K562 (cell line): ENCODE results near the gene PLA2G7. TPM values are rescaled to one million over a fixed set of nuclear protein-coding genes. Genes with fewer than 3 reads are reported as not detected.

Experiments used
- ATAC-seq: fragments of 200-7000 bp; cut with Tn5 transposase; 3 replicates; pipeline ENCODE4 v1.9.1; 2020; ENCODE audit warnings: moderate library complexity
- BruUV-seq: library from RNA; stranded (reverse); fragments of 400-500 nt; replicated peaks from 2 replicates; lab custom pipeline; 2021; lab: Mats Ljungman, UMichigan
- CTCF ChIA-PET: fragments of 300-600 bp; formaldehyde crosslinking; extraction: SDS; loops from one replicate; lab custom pipeline; 2021; ENCODE audit warnings: low intra/inter-chr PET ratio; lab: Yijun Ruan, JAX
- POLR2A ChIA-PET: fragments of 300-600, 350-650 bp; sonication (Branson Sonifier 250); formaldehyde crosslinking; extraction: SDS; loops from one replicate; lab custom pipeline; 2021; ENCODE audit warnings: antibody characterized with exemption, inconsistent platforms; lab: Yijun Ruan, JAX
- DNase-seq, 4 experiments: peaks; one replicate each; pipeline versions ENCODE4 v3.0.0 to v3.0.0-alpha.2; 2011 to 2018; ENCODE audit warnings: low spot score in 3 of 4, mixed read lengths in 3 of 4; ENCODE audit errors: extremely low read depth in 1 of 4
- FAIRE-seq: peaks from 2 replicates; lab custom pipeline; 2011; peaks lifted over from hg19 to GRCh38; lab: Jason Lieb, UNC
- H2AFZ ChIP-seq: 2 replicates; pipeline ENCODE4 v1.6.0; 2011; ENCODE audit warnings: low read depth, low read length, control low read depth, inconsistent platforms
- H3K27ac ChIP-seq: fragments of 200-600 bp; 3 replicates; pipeline ENCODE4 v1.8.0; 2011; ENCODE audit warnings: low read depth, mild to moderate bottlenecking, control low read depth, inconsistent platforms, low read length, moderate library complexity, mixed read lengths; ENCODE audit errors: extremely low read depth
- H3K27me3 ChIP-seq, 2 experiments: fragments of 300-600 bp in 1 of 2; 2 replicates in 1 of 2; 3 replicates in 1 of 2; pipeline versions ENCODE4 v1.6.0 to v1.8.0; 2011; ENCODE audit warnings: inconsistent platforms in 2 of 2, low read length in 2 of 2, mild to moderate bottlenecking in 1 of 2, mixed read lengths in 1 of 2, moderate library complexity in 1 of 2; ENCODE audit not compliant: control insufficient read depth in 2 of 2, insufficient read depth in 2 of 2
- H3K36me3 ChIP-seq: fragments of 300-600 bp; 3 replicates; pipeline ENCODE4 v1.8.0; 2011; ENCODE audit warnings: mild to moderate bottlenecking, low read length, inconsistent platforms; ENCODE audit not compliant: control insufficient read depth, insufficient read depth
- H3K4me1 ChIP-seq, 2 experiments: fragments of 200-600 bp in 1 of 2; replicated peaks in 1 of 2; 2 replicates in 1 of 2; 3 replicates in 1 of 2; pipeline versions ENCODE4 v1.5.1 to v1.8.0; 2011; ENCODE audit warnings: inconsistent platforms in 2 of 2, low read length in 2 of 2, mild to moderate bottlenecking in 1 of 2, mixed read lengths in 1 of 2, moderate library complexity in 1 of 2; ENCODE audit not compliant: control insufficient read depth in 2 of 2, insufficient read depth in 2 of 2
- H3K4me2 ChIP-seq: 2 replicates; pipeline ENCODE4 v1.6.1; 2011; ENCODE audit warnings: low read length, control low read depth, inconsistent platforms, mixed read lengths; ENCODE audit not compliant: insufficient read depth
- H3K4me3 ChIP-seq: fragments of 200-600 bp; sonication (generic), shearing (Covaris generic); 2 replicates; pipeline ENCODE4 v1.5.1; 2016; ENCODE audit warnings: control low read depth, inconsistent platforms
- H3K79me2 ChIP-seq: fragments of 200-600 bp; 3 replicates; pipeline ENCODE4 v1.8.0; 2011; ENCODE audit warnings: low read length, inconsistent platforms; ENCODE audit not compliant: control insufficient read depth, insufficient read depth
- H3K9ac ChIP-seq, 2 experiments: 2 replicates each; pipeline versions ENCODE4 v1.6.0 to v1.6.1; 2011; ENCODE audit warnings: low read depth in 2 of 2, low read length in 2 of 2, control low read depth in 1 of 2, inconsistent platforms in 1 of 2, mild to moderate bottlenecking in 1 of 2, mixed read lengths in 1 of 2; ENCODE audit not compliant: insufficient read depth in 1 of 2
- H3K9me1 ChIP-seq: one replicate; pipeline ENCODE4 v1.6.0; 2011; ENCODE audit warnings: inconsistent platforms, mild to moderate bottlenecking, low read length, moderate library complexity; ENCODE audit not compliant: control insufficient read depth, insufficient read depth
- H3K9me3 ChIP-seq: replicated peaks from 2 replicates; pipeline ENCODE4 v1.5.1; 2011; ENCODE audit warnings: low read depth, low read length, inconsistent platforms; ENCODE audit not compliant: control insufficient read depth, insufficient read depth
- H4K20me1 ChIP-seq: replicated peaks from 2 replicates; pipeline ENCODE4 v1.6.1; 2011; ENCODE audit warnings: low read length, inconsistent platforms, mixed read lengths; ENCODE audit not compliant: control insufficient read depth, insufficient read depth
- BCLAF1 ChIP-seq, 2 experiments: fragments of 450-650 bp in 1 of 2; IDR thresholded peaks; 2 replicates each; pipeline ENCODE4 v1.6.1; 2011 to 2017; ENCODE audit warnings: low read depth in 2 of 2, antibody characterized with exemption in 1 of 2, borderline replicate concordance in 1 of 2, low read length in 1 of 2, mild to moderate bottlenecking in 1 of 2, mixed read lengths in 1 of 2; ENCODE audit not compliant: control insufficient read depth in 1 of 2
- FOXJ2 ChIP-seq: fragments of 200-800 bp; sonication (Bioruptor generic); IDR thresholded peaks from 2 replicates; pipeline ENCODE4 v1.6.1; 2016; ENCODE audit warnings: missing genetic modification characterization, missing compliant biosample characterization
- FOXP1 ChIP-seq: sonication (generic); formaldehyde crosslinking; IDR thresholded peaks from 2 replicates; pipeline ENCODE4 v1.8.0; 2022; ENCODE audit warnings: mild to moderate bottlenecking, missing genetic modification reagents
- HDAC6 ChIP-seq: IDR thresholded peaks from 2 replicates; pipeline ENCODE4 v1.6.1; 2012; ENCODE audit warnings: low read depth, mild to moderate bottlenecking, control low read depth, inconsistent platforms, low read length, moderate library complexity
- L3MBTL2 ChIP-seq: fragments of 450-650 bp; IDR thresholded peaks from 2 replicates; pipeline ENCODE4 v1.6.1; 2016; ENCODE audit warnings: mild to moderate bottlenecking, moderate library complexity
- NR3C1 ChIP-seq: sonication (generic); formaldehyde crosslinking; IDR thresholded peaks from 2 replicates; pipeline ENCODE4 v1.8.1; 2022; ENCODE audit warnings: missing genetic modification reagents
- POU5F1 ChIP-seq: fragments of 150-350 bp; IDR thresholded peaks from 2 replicates; pipeline ENCODE4 v1.6.1; 2014; ENCODE audit warnings: borderline replicate concordance, low read length, low read depth, mild to moderate bottlenecking; ENCODE audit not compliant: partially characterized antibody
- PURB ChIP-seq: sonication (generic); formaldehyde crosslinking; IDR thresholded peaks from 2 replicates; pipeline ENCODE4 v1.9.0; 2021; ENCODE audit warnings: low read depth, mild to moderate bottlenecking, missing genetic modification reagents
- SRSF3 ChIP-seq: fragments of 200-400 bp; formaldehyde crosslinking; IDR thresholded peaks from 2 replicates; pipeline ENCODE4 v1.6.1; 2016; ENCODE audit warnings: mild to moderate bottlenecking, low read length, moderate library complexity; ENCODE audit not compliant: insufficient read depth
- TAF15 ChIP-seq: fragments of 200-400 bp; formaldehyde crosslinking; IDR thresholded peaks from 2 replicates; pipeline ENCODE4 v1.6.1; 2017; ENCODE audit warnings: mild to moderate bottlenecking, low read depth, low read length, moderate library complexity
- TEAD4 ChIP-seq, 2 experiments: sonication (generic) in 1 of 2; formaldehyde crosslinking in 1 of 2; IDR thresholded peaks; 2 replicates each; pipeline versions ENCODE4 v1.6.1 to v1.8.0; 2012 to 2022; ENCODE audit warnings: borderline replicate concordance in 1 of 2, inconsistent platforms in 1 of 2, low read length in 1 of 2, mild to moderate bottlenecking in 1 of 2, missing genetic modification reagents in 1 of 2
- TSC22D4 ChIP-seq: fragments of 450-650 bp; IDR thresholded peaks from 2 replicates; pipeline ENCODE4 v1.6.1; 2016; ENCODE audit warnings: missing genetic modification characterization, missing biosample characterization, control low read depth
- XRCC4 ChIP-seq: IDR thresholded peaks from one replicate; pipeline ENCODE4 v1.6.1; 2011; ENCODE audit not compliant: insufficient read depth, insufficient read length; ENCODE audit errors: extremely low read depth
- ZBTB7A ChIP-seq: IDR thresholded peaks from 2 replicates; pipeline ENCODE4 v1.6.1; 2011; ENCODE audit warnings: low read depth, mild to moderate bottlenecking, low read length, moderate library complexity, borderline replicate concordance; ENCODE audit not compliant: control insufficient read depth
- ZKSCAN3 ChIP-seq: fragments of 250-450 bp; sonication (Bioruptor Pico); IDR thresholded peaks from 2 replicates; pipeline ENCODE4 v1.4.0; 2020
- ZNF134 ChIP-seq: fragments of 250-450 bp; sonication (Bioruptor Pico); conservative IDR thresholded peaks from 2 replicates; pipeline ENCODE4 v1.4.0; 2020
- ZNF384 ChIP-seq: IDR thresholded peaks from 2 replicates; pipeline ENCODE4 v1.6.1; 2012; ENCODE audit warnings: low read depth, low read length, improper control_type of control experiment
- ZNF79 ChIP-seq: fragments of 250-450 bp; sonication (Bioruptor Pico); IDR thresholded peaks from 2 replicates; pipeline ENCODE4 v1.4.0; 2020; ENCODE audit warnings: low read depth, mild to moderate bottlenecking, moderate library complexity
- WGBS: fragments of 100-300 bp; shearing (Covaris generic); methylation state at CpG from one replicate; pipeline ENCODE4 v1.1.6; 2016; ENCODE audit warnings: low coverage, mixed read lengths; ENCODE audit not compliant: insufficient coverage; ENCODE audit errors: missing lambda C conversion rate; 5-methylcytosine and 5-hydroxymethylcytosine counted together
- in situ Hi-C: fragments of 300-500 bp; cut with MboI; formaldehyde crosslinking; loops from 4 replicates; pipeline ENCODE4 v1.15.0; 2018; ENCODE audit warnings: inconsistent platforms, mixed read lengths
- intact Hi-C: fragments of 100-400 bp; cut with micrococcal nuclease; formaldehyde crosslinking; loops from 2 replicates; pipeline ENCODE4 v1.14.2; 2022
- polyA plus RNA-seq, 8 experiments: library from polyadenylated mRNA; depleted of rRNA in 4 of 8; stranded (reverse) in 5 of 8; unstranded in 3 of 8; fragments of >200 nt; fragmentation: Nextera tagmentation in 2 of 8; fragmentation: Illumina TruSeq in 1 of 8; extraction: Ambion mirVana in 2 of 8; extraction: Trizol in 1 of 8; gene quantifications; 2 replicates each; pipeline versions ENCODE4 v1.2.1 to v1.2.3, GENCODE V29; 2011 to 2014; ENCODE audit warnings: inconsistent platforms in 1 of 8, missing spikeins in 1 of 8
- total RNA-seq, 7 experiments: library from RNA; depleted of rRNA in 6 of 7; stranded (reverse); fragments of >200 nt in 6 of 7; fragmentation: Illumina TruSeq in 2 of 7; extraction: Trizol in 2 of 7; gene quantifications; 2 replicates each; pipeline versions ENCODE4 v1.2.1 to v1.2.3, GENCODE V29; 2011 to 2021; ENCODE audit warnings: low replicate concordance in 1 of 7
- TF ChIP-seq, protein P1 (sequence below): fragments of 450-650 bp; IDR thresholded peaks from 2 replicates; pipeline ENCODE4 v1.6.1; 2017; ENCODE audit warnings: antibody characterized with exemption

The PLA2G7 gene
- total and polyA plus RNA-seq, 9 of the 15 experiments (the other 6 are each of a cell fraction or from before 2014, with no cell fraction given), result not detected

GRCh38 chr6:46729787-46730326 is 5.3 kb downstream of the PLA2G7 start:
- Histone ChIP-seq H3K9ac (no peak overlapping the region), H3K27me3 (peaks cover 0 to 7% of the 10 kb centered on the region in 2 experiments; a peak in 3 of 5 replicates), H3K9me1 (no peaks in the 10 kb centered on the region), H3K4me2 (no peak overlapping the region), H3K27ac (no peak overlapping the region), H3K4me3 (no peak overlapping the region), H2AFZ (no peak overlapping the region), H4K20me1 (no peaks in the 10 kb centered on the region), H3K79me2 (no peaks in the 10 kb centered on the region), H3K36me3 (no peaks in the 10 kb centered on the region), H3K4me1 (peaks cover 0 to 1% of the 10 kb centered on the region in 2 experiments; a peak in 1 of 5 replicates), H3K9me3 (no peaks in the 10 kb centered on the region)
- no TSS peak for BruUV-seq
- TF ChIP-seq XRCC4 (no peak), FOXJ2 (tag) (no peak), POU5F1 (no peak), BCLAF1 (IDR thresholded peaks at IDR 0.05; ENCODE audit: borderline replicate concordance in 1 of 2, control insufficient read depth in 1 of 2, low read depth in 2 of 2, low read length in 1 of 2) (no peak), L3MBTL2 (no peak), ZNF384 (no peak), TSC22D4 (no peak), NR3C1 (CRISPR knock-in tag) (no peak), ZBTB7A (no peak), SRSF3 (no peak), ZNF79 (CRISPR knock-in tag) (no peak), ZNF134 (CRISPR knock-in tag) (no peak), ZKSCAN3 (CRISPR knock-in tag) (no peak), TEAD4 (IDR thresholded peaks at IDR 0.05; ENCODE audit: low read length) (no peak), TEAD4 (CRISPR knock-in tag; IDR thresholded peaks at IDR 0.05; ENCODE audit: borderline replicate concordance) (no peak), TAF15 (no peak), HDAC6 (no peak), PURB (no peak), FOXP1 (CRISPR knock-in tag) (no peak)
- TF ChIP-seq, protein P1, sequence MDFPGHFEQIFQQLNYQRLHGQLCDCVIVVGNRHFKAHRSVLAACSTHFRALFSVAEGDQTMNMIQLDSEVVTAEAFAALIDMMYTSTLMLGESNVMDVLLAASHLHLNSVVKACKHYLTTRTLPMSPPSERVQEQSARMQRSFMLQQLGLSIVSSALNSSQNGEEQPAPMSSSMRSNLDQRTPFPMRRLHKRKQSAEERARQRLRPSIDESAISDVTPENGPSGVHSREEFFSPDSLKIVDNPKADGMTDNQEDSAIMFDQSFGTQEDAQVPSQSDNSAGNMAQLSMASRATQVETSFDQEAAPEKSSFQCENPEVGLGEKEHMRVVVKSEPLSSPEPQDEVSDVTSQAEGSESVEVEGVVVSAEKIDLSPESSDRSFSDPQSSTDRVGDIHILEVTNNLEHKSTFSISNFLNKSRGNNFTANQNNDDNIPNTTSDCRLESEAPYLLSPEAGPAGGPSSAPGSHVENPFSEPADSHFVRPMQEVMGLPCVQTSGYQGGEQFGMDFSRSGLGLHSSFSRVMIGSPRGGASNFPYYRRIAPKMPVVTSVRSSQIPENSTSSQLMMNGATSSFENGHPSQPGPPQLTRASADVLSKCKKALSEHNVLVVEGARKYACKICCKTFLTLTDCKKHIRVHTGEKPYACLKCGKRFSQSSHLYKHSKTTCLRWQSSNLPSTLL, result no peak
- ATAC-seq (no peak), FAIRE-seq (no peak), DNase-seq (no peak)
- intact Hi-C loops (no loop called here), in situ Hi-C loops (no loop called here)
- ChIA-PET CTCF (no interaction called here), POLR2A (no interaction called here)
- 0% methylated on average over 1 of the region's 1 CpG for WGBS
